HG02763 (cell line): ENCODE measurements around the gene ARHGAP42.
"Not testable (repeated sequence)": the region's sequence is repeated elsewhere in the genome, so short reads cannot be mapped to it uniquely, and the experiment has no call there.

Source experiments
- ATAC-seq: cut with Tn5 transposase; IDR thresholded peaks from one replicate; pipeline ENCODE4 v1.9.1; 2021; ENCODE audit warnings: mild to moderate bottlenecking, moderate library complexity; ENCODE audit not compliant: unreplicated experiment

ARHGAP42 gene

DNA sequence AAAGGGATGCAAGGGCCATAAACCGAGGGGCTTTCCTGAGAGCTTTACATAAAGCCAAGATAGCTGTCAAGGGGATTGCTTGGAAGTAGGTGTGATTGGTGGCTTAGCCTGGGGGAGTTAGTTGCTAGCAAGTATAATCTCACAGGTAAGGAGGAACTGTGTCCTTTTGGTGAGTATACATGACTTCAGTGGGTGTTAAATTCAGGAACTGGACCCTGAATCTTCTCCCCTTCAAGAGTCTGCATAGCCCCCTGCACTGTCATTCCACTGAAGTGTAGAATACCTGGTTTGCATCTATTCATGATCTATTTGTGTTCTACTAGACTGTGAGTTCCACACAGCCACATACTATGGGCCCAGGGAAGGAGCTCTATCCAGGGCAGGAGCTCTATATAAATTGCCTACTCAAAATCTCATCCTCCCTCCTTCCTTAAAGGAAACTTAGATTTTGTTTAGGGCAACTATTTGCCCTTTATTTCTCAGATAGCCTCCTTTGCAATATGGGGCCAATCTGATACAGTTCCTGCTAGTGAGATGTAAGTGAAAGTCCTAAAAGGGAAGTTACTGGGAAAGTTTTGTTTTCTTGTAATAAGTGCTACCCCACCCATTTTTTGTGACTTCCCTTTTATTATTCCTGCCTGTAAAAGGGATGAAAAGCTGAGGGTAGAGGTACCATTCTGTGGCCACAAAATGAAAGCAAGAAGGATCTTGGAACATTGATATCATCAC is 322.0 kb downstream of the ARHGAP42 start:
- no peak for ATAC-seq

DNA sequence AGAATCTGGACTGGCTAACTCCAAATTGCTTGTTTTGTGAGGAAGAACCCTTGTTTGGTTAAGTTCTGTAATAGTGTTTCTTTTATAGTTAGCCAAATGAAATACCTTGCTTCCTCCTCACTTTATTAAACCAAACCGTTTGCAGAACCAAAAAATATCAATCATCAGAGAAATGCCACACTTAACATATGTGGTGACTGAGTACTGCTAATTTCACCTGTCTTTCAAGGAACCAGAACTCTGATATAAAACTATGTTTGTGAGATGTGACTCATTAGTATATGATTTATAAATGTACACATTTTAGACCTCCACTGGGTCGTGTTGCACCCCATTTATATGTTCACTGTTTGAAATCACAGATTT is 322.6 kb downstream of the ARHGAP42 start:
- no peak for ATAC-seq

DNA sequence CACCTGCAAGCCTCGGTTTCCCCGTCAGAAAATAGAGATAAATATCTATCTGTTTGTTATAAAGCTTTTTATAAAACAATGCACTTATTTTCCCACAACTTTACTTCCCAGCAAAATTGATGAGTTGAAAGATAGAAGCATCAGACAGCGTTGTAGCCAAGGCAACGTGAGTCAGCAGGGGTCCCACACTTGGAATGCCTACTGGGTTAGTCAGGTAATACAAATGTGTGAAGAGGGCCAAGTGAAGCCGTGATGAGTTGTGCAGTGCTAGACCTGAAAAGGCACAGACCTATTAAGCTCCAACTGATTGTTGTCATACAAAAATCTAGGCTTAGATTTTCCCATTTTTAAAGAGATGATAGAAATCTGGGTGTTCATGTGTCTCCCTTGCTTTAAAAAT is 323.8 kb downstream of the ARHGAP42 start:
- ATAC-seq: no peak

DNA sequence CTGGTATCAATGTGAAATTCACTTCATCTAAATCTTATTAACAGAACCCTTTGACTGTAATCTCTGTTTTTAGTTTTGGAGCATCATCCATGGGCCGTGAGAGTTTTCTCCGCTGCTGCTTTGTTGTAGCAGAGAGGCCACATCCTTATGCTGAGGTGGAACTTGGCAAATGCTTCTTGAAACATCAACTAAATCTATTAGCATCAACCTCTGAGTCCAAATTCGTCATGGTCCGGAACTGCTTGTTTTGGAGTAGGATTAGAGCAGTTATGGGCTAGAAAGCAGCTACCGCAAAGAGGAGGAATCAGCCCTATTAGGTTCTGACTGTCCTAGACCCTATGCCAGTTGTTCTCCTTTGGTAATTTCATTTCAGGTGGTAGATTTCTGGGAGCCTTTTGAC is 324.8 kb downstream of the ARHGAP42 start:
- no peak for ATAC-seq

DNA sequence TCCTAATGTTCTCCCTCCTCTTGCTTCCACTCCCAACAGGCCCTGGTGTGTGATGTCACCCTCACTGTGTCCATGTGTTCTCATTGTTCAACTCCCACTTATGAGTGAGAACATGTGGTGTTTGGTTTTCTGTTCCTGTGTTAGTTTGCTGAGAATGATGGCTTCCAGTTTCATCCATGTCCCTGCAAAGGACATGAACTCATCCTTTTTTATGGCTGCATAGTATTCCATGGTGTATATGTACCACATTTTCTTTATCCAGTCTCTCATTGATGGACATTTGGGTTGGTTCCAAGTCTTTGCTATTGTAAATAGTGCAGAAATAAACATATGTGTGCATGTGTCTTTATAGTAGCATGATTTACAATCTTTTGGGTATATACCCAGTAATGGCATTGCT is 326.6 kb downstream of the ARHGAP42 start:
- not testable (repeated sequence) for ATAC-seq

DNA sequence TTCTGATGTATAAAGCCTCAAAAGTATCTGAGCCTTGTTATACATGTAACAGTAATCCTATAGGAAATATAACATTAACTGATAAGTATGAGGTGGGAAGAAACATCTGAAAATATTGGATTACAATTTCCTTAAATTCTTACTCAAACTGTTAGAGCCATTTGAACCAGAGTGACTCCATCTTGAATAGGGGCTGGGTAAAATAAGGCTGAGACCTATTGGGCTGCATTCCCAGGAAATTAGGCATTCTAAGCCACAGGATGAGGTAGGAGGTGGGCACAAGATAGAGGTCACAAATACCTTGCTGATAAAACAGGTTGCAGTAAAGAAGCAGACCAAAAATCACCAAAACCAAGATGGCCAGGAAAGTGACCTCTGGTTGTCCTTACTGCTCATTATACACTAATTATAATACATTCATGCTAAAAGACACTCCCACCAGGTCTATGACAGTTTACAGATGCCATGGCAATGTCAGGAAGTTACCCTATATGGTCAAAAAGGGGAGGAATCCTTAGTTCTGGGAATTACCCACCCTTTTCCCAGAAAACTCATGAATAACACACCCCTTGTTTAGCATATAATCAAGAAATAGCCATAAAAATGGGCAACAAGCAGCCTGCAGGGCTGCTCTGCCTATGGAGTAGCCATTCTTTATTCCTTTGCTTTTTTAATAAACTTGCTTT is 327.7 kb downstream of the ARHGAP42 start:
- ATAC-seq: no peak

DNA sequence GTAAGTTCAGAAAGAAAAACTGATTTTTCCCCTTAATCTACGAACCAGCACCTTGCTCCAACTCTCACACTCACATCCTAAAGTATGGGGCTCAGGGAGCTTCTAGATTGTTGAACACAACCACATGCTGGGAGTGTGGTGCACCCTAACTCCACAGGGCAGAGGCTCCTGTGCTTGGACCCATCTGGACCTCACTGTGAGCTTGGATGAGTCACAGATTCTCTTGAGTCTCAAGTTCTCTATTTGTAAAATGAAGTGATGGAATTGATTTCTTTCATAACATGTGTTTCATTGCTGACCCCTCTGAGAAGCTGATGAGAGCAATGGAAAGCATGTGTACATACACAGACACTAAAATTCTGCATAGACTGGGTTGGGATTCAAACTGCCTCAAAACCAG is 332.8 kb downstream of the ARHGAP42 start:
- ATAC-seq: no peak

DNA sequence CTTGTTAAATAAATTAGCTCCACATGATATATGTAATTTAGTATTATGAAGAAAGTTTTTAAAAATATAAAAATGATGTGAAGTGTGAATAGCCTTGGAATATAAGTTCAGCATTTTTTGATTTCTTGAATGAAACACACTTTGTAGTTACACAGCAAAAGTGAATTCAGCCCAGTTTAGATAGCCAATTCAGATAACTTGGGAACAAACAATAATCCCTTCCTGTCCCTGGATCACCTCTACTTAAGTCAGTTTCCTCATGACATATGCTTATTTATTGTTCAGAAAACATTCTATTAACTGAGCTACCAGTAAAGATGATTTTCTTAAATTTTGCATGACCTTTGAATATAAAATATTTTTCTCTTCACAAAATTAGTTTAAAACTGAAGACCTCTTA is 335.2 kb downstream of the ARHGAP42 start:
- no peak for ATAC-seq

DNA sequence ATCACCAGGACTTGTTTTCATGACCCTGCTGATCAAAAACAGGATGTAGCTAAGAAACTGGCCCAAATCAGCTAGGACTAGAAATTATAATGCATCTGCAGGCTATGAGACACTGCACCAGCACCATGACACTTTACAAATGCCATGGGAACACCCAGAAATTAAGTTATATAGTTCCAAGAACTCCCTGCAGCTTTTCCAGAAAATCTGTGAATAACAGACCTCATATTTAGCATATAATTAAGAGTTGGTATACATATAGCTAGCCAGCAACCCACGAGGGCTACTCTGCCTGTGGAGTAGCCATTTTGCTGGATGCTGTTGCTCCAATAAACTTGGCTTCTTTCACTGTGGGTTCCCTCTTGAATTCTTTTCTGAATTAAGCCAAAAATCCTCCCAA is 341.6 kb downstream of the ARHGAP42 start:
- ATAC-seq: no peak

DNA sequence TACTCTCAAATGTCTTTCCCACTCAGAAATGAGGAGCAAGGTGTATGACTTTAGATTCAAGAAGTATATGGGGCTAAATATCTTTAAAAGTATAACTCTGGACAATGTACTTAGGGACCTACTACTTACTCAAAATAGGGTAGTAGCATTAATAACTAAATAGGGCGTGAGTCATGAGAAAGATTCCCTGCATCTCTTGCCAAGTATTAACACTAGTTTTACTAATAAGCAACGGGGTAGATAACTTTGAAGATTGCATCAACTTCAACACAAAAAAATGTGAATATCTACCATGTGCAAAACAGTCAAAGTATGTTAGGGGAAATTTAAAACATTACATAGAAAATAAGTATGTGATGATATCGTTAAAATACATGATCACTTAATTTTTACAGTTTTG is 342.9 kb downstream of the ARHGAP42 start:
- no peak for ATAC-seq

DNA sequence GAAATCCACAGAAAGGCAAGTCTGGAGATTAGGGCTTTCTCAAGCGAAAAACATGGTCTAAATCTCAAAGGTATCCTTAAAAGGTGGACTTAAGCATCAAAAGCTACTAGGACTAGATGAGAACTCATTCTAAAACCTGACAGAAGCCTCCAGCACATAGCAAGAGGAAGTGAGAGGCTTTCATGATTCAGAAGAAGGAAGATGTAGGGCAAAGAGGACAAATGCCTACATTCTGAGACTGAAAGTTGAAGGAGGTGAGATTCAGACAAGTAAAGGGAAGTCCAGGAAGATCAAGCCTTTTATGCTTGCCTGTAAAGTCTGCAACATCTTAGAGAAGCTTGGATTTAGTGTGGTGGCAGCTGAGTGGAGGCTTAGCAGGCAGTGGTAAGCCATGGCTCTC is 343.6 kb downstream of the ARHGAP42 start:
- no peak for ATAC-seq

DNA sequence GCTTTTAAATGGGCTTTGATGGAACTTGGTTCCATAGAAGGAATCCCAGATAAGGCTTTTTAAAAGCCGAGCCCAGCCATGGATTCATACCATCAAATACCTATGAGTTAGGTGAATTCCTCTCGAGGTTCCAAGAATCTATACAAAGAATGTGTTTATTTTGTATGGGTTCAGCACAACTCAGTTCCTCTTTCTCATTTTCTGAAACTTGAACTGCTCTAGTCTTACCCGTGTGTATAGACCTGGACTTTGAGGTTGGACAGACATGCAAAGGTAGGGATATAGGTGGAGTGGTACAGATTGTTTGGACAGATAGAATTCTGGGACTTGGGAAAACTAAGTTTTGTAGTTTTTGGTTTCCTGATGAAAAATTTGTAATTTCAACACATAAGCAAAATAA is 344.6 kb downstream of the ARHGAP42 start:
- no peak for ATAC-seq

DNA sequence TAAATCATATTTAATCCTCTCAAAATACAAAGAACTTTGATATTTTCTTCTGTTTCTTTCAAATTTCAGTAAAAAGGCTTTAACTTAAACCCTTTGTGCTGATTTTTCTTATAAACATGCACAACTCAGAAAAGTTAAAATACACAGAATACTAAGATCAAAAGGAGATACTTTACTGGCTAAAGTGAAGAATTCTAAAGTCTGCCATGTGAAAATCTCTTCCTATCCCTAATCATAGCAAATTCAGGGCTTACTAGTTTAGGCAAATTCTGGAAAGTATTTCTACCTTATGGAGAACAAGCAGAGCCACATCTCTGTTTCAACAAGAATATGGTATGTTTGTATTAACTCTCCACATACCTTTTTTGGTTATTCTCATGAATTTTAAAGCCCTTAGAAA is 345.9 kb downstream of the ARHGAP42 start:
- no peak for ATAC-seq

DNA sequence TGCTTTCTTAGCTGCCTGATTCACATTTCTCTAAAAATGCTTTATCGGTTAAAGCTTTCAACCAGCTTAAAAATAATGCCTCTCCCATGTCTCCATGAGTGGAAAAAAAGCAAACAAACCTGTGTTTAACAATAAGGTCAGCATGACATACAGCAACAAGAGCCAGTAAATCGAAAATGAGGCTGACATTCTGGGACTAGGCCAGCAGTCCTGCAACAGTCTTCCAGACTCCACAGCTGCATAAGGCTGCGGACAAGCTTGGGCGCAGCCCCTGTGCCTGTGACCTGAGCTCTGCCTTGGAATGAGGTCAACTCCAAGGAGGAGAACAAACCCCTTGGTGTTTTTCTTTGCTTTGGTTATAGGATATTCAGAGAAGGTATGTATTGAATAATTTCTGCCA is 347.0 kb downstream of the ARHGAP42 start:
- ATAC-seq: no peak

DNA sequence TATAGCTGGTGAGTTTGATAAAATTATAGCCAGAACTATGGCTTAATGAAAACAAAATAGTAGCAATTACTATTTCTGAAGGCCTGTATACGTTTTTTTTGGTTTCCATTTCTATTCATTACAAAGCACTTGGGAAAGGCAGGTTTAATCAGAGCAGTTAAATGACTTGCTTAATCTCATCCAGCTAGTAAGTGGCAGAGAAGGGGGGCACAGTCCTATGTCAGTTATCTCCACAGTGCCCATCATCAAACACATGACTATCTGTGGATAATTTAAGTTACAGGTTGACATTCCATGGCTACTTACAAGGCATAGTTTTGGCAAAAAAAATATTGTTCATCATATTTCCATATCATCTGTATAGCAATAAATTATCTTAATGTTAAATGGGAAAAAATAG is 348.8 kb downstream of the ARHGAP42 start:
- ATAC-seq: no peak
